B cell (primary cell): ENCODE results near the gene FAM83G. TPM values are rescaled to one million over a fixed set of nuclear protein-coding genes. Genes with fewer than 3 reads are reported as not detected.
A peak's percentile ranks its signal among the peaks of the same experiment; 100 is the strongest.

Experiments
- ATAC-seq: fragments of 200-7000 bp; cut with Tn5 transposase; one replicate; pipeline ENCODE4 v1.10.0; 2021; ENCODE audit warnings: low read depth, mild to moderate bottlenecking, moderate number of reproducible peaks, moderate library complexity
- CTCF ChIA-PET: fragments of 350-600 bp; sonication (Branson Sonifier 250); formaldehyde crosslinking; loops from one replicate; lab custom pipeline; 2021; ENCODE audit warnings: antibody characterized with exemption, inconsistent platforms; lab: Charles Lee
- POLR2A ChIA-PET: fragments of 350-600 bp; sonication (Branson Sonifier 250); formaldehyde crosslinking; loops from one replicate; lab custom pipeline; 2021; ENCODE audit warnings: antibody characterized with exemption; lab: Charles Lee
- DNase-seq: peaks from one replicate; pipeline ENCODE4 v3.0.0; 2013
- H2AFZ ChIP-seq: 2 replicates; pipeline ENCODE4 v1.6.1; 2012; ENCODE audit warnings: mild to moderate bottlenecking, low read depth, low read length; ENCODE audit not compliant: insufficient read depth, poor library complexity, severe bottlenecking
- H3K27ac ChIP-seq, 2 donors: 1 replicate in 1 of 2; 2 replicates in 1 of 2; pipeline ENCODE4 v1.5.1; 2012 to 2013; ENCODE audit warnings: low read length in 2 of 2, mild to moderate bottlenecking in 2 of 2, moderate library complexity in 1 of 2
- H3K27me3 ChIP-seq, 4 experiments: fragments of 200-600 bp in 1 of 4; sonication (generic) in 1 of 4; replicated peaks in 1 of 4; 1 replicate in 2 of 4; 2 replicates in 2 of 4; pipeline versions ENCODE4 v1.6.1 to v1.7.0; 2013 to 2016; ENCODE audit warnings: low read length in 3 of 4, mild to moderate bottlenecking in 2 of 4, mixed read lengths in 1 of 4, moderate library complexity in 1 of 4; ENCODE audit not compliant: insufficient read depth in 4 of 4, control insufficient read depth in 3 of 4; ENCODE audit errors: control extremely low read depth in 1 of 4
- H3K36me3 ChIP-seq, 2 experiments: replicated peaks in 1 of 2; 1 replicate in 1 of 2; 2 replicates in 1 of 2; pipeline versions ENCODE4 v1.6.1 to v1.7.1; 2013; ENCODE audit warnings: low read length in 1 of 2; ENCODE audit not compliant: insufficient read depth in 2 of 2, control insufficient read depth in 1 of 2; ENCODE audit errors: control extremely low read depth in 1 of 2, extremely low read depth in 1 of 2
- H3K4me1 ChIP-seq, 2 donors: fragments of 200-600 bp in 1 of 2; sonication (generic) in 1 of 2; 1 replicate in 1 of 2; 2 replicates in 1 of 2; pipeline versions ENCODE4 v1.5.1 to v1.6.1; 2013 to 2017; ENCODE audit warnings: low read length in 2 of 2; ENCODE audit not compliant: control insufficient read depth in 2 of 2, insufficient read depth in 2 of 2
- H3K4me2 ChIP-seq: replicated peaks from 2 replicates; pipeline ENCODE3; 2012; ENCODE audit warnings: mild to moderate bottlenecking, low read depth, low read length; ENCODE audit not compliant: poor library complexity, severe bottlenecking
- H3K4me3 ChIP-seq, 5 experiments: fragments of 200-600 bp in 1 of 5; sonication (generic) in 1 of 5; 1 replicate in 3 of 5; 2 replicates in 2 of 5; pipeline versions ENCODE4 v1.5.1 to v1.7.0; 2011 to 2016; ENCODE audit warnings: low read length in 4 of 5, mild to moderate bottlenecking in 4 of 5, low read depth in 2 of 5, control low read depth in 1 of 5, moderate library complexity in 1 of 5; ENCODE audit not compliant: insufficient read depth in 1 of 5; ENCODE audit errors: control extremely low read depth in 1 of 5, extremely low read depth in 1 of 5
- H3K79me2 ChIP-seq: fragments of 200-600 bp; sonication (generic); one replicate; pipeline ENCODE4 v1.6.0; 2016; ENCODE audit warnings: low read length; ENCODE audit not compliant: control insufficient read depth, insufficient read depth
- H3K9ac ChIP-seq: fragments of 200-600 bp; sonication (generic); 2 replicates; pipeline ENCODE4 v1.6.1; 2017; ENCODE audit warnings: mild to moderate bottlenecking, low read length, moderate library complexity
- H3K9me3 ChIP-seq, 3 donors: one replicate each; pipeline versions ENCODE4 v1.6.1 to v1.7.1; 2013; ENCODE audit warnings: low read length in 2 of 3; ENCODE audit not compliant: control insufficient read depth in 2 of 3, insufficient read depth in 1 of 3; ENCODE audit errors: control extremely low read depth in 1 of 3
- H4K20me1 ChIP-seq: 2 replicates; pipeline ENCODE4 v1.6.0; 2012; ENCODE audit warnings: mild to moderate bottlenecking, low read length; ENCODE audit not compliant: insufficient read depth, control insufficient read depth, poor library complexity, severe bottlenecking
- H3K27ac Mint-ChIP-seq: one replicate; pipeline ENCODE4 v1.8.0; 2021; ENCODE audit warnings: mixed read lengths
- H3K27me3 Mint-ChIP-seq: one replicate; pipeline ENCODE4 v1.8.0; 2021; ENCODE audit warnings: mixed read lengths
- H3K4me1 Mint-ChIP-seq: one replicate; pipeline ENCODE4 v1.8.0; 2021; ENCODE audit warnings: mixed read lengths
- H3K4me3 Mint-ChIP-seq: one replicate; pipeline ENCODE4 v1.8.0; 2021; ENCODE audit warnings: mixed read lengths
- H3K9me3 Mint-ChIP-seq: one replicate; pipeline ENCODE4 v1.8.0; 2022; ENCODE audit warnings: mixed read lengths; ENCODE audit not compliant: insufficient read depth
- EZH2 ChIP-seq: IDR thresholded peaks from 2 replicates; pipeline ENCODE4 v1.6.1; 2012; ENCODE audit warnings: borderline replicate concordance, low read depth, mild to moderate bottlenecking, moderate library complexity, low read length; ENCODE audit not compliant: insufficient read depth, poor library complexity, severe bottlenecking
- WGBS: methylation state at CpG from one replicate; pipeline ENCODE4 v1.1.5; 2013; ENCODE audit warnings: missing lambda C conversion rate; ENCODE audit not compliant: insufficient coverage; 5-methylcytosine and 5-hydroxymethylcytosine counted together
- intact Hi-C: fragments of 100-400 bp; cut with micrococcal nuclease; formaldehyde crosslinking; loops from one replicate; pipeline ENCODE4 v1.10.0; 2022
- polyA plus RNA-seq: library from polyadenylated mRNA; depleted of rRNA; stranded (reverse); fragments of >200 nt; gene quantifications from 2 replicates; pipeline ENCODE4 v1.2.3, GENCODE V29; 2012
- total RNA-seq, 2 donors: library from RNA; stranded (reverse); fragments of 120-200 nt in 1 of 2; gene quantifications; 1 replicate in 1 of 2; 2 replicates in 1 of 2; pipeline versions ENCODE4 v1.2.3 to v1.2.4, GENCODE V29; 2013 to 2022
- TF ChIP-seq, protein P1 (sequence below): fragments of 200-600 bp; IDR thresholded peaks from one replicate; pipeline ENCODE4 v1.8.0; 2022; ENCODE audit warnings: antibody characterized with exemption, mild to moderate bottlenecking

The FAM83G gene
- total and polyA plus RNA-seq, 2 donors (not counting 1 experiment from before 2014, with no cell fraction given): 4.7 to 14.3 TPM

GRCh38 chr17:19002805-19003542 is 1.6 kb downstream of the FAM83G start:
- intact Hi-C loops: no loop called here
- POLR2A ChIA-PET: no interaction called here
- Histone ChIP-seq H3K79me2 (peaks cover 6% of the 10 kb centered on the region), H3K4me2 (peak overlapping the region; percentile 97), H3K27me3 (no peaks in the 10 kb centered on the region), H3K4me1 (peaks cover 26 to 40% of the 10 kb centered on the region in 2 donors), H3K9me3 (no peaks in the 10 kb centered on the region), H4K20me1 (peaks cover 26% of the 10 kb centered on the region), H3K36me3 (peaks cover 0 to 5% of the 10 kb centered on the region in 2 experiments), H3K27ac (no peak overlapping the region), H3K4me3 (peak overlapping the region in 1 of 5 experiments; percentile 72), H2AFZ (no peak overlapping the region), H3K9ac (no peak overlapping the region)
- 69% methylated on average over 5 of the region's 11 CpGs for WGBS
- H3K27me3 Mint-ChIP-seq: no peaks in the 10 kb centered on the region
- peaks cover 40% of the 10 kb centered on the region for H3K4me1 Mint-ChIP-seq
- TF ChIP-seq, protein P1, sequence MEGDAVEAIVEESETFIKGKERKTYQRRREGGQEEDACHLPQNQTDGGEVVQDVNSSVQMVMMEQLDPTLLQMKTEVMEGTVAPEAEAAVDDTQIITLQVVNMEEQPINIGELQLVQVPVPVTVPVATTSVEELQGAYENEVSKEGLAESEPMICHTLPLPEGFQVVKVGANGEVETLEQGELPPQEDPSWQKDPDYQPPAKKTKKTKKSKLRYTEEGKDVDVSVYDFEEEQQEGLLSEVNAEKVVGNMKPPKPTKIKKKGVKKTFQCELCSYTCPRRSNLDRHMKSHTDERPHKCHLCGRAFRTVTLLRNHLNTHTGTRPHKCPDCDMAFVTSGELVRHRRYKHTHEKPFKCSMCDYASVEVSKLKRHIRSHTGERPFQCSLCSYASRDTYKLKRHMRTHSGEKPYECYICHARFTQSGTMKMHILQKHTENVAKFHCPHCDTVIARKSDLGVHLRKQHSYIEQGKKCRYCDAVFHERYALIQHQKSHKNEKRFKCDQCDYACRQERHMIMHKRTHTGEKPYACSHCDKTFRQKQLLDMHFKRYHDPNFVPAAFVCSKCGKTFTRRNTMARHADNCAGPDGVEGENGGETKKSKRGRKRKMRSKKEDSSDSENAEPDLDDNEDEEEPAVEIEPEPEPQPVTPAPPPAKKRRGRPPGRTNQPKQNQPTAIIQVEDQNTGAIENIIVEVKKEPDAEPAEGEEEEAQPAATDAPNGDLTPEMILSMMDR: no peak
- TF ChIP-seq EZH2: no peak
- CTCF ChIA-PET: interaction anchor here (4.0 kb wide), 1 partner anchor 41 kb away, joined by 21 read pairs; no protein-coding TSS in a partner anchor
- peak overlapping the region; percentile 41 for H3K27ac Mint-ChIP-seq
- H3K4me3 Mint-ChIP-seq: peak overlapping the region; percentile 88
- no peaks in the 10 kb centered on the region for H3K9me3 Mint-ChIP-seq
- ATAC-seq (no peak), DNase-seq (peak; percentile 27)
